ENCODE data around the gene LSAMP.

The LSAMP gene

DNA sequence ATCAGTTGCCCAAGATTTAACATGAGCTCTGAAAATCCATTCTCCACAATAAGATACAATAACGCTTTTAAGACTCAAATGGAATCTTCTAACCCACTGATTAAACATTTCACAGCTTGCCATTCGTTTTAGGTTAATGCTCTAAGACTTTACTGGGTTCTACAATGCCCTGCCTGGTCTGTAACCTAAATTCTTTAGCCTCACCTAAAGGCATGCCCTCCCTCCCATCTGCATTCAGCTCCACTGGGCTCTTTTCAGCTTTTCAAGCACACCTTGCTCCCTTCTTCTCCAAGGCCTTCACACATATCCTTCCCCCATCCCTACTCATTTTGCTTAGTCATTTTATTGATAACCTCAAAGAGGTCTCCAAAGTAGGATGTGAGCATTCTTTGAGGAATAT, 290.9 kb downstream of the LSAMP start:
- H3K4me3 ChIP-seq (ENCODE audit: control insufficient read depth, low read depth, low read length), result no peak overlapping the region
- TF ChIP-seq, protein P1, sequence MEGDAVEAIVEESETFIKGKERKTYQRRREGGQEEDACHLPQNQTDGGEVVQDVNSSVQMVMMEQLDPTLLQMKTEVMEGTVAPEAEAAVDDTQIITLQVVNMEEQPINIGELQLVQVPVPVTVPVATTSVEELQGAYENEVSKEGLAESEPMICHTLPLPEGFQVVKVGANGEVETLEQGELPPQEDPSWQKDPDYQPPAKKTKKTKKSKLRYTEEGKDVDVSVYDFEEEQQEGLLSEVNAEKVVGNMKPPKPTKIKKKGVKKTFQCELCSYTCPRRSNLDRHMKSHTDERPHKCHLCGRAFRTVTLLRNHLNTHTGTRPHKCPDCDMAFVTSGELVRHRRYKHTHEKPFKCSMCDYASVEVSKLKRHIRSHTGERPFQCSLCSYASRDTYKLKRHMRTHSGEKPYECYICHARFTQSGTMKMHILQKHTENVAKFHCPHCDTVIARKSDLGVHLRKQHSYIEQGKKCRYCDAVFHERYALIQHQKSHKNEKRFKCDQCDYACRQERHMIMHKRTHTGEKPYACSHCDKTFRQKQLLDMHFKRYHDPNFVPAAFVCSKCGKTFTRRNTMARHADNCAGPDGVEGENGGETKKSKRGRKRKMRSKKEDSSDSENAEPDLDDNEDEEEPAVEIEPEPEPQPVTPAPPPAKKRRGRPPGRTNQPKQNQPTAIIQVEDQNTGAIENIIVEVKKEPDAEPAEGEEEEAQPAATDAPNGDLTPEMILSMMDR (IDR thresholded peaks at IDR 0.05; ENCODE audit: control insufficient read depth, insufficient read depth, low read depth, low read length, missing control alignments), result no peak
- DNase-seq (ENCODE audit: low read depth), result no peak

DNA sequence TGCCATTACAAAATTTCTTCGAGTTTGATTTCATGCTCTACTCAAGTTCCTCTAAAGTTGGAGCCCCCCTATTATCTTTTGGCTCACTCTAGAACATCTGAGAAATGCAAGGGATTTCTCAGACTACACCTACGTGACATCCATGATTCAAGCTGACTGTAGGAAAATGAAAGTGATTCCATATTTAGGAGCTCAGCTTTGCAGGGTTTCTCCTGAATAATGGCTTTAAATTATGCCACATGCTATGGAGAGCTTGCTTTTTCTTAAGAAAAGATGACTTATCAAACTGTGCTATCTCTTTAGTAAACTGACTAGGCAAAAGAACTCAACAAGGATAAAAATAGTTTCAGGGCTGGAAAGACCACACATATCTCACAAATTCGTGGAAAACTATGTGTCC, 292.1 kb downstream of the LSAMP start:
- TF ChIP-seq, protein P1 (IDR thresholded peaks at IDR 0.05; ENCODE audit: control insufficient read depth, insufficient read depth, low read depth, low read length, missing control alignments), result no peak
- no peak overlapping the region for H3K4me3 ChIP-seq (ENCODE audit: control insufficient read depth, low read depth, low read length)
- DNase-seq (ENCODE audit: low read depth), result no peak

GRCh38 chr3:116150655-116151167, 294.6 kb downstream of the LSAMP start:
- TF ChIP-seq, protein P1 (IDR thresholded peaks at IDR 0.05; ENCODE audit: control insufficient read depth, insufficient read depth, low read depth, low read length, missing control alignments), result no peak
- H3K4me3 ChIP-seq (ENCODE audit: control insufficient read depth, low read depth, low read length), result no peak overlapping the region
- DNase-seq (ENCODE audit: low read depth), result no peak

DNA sequence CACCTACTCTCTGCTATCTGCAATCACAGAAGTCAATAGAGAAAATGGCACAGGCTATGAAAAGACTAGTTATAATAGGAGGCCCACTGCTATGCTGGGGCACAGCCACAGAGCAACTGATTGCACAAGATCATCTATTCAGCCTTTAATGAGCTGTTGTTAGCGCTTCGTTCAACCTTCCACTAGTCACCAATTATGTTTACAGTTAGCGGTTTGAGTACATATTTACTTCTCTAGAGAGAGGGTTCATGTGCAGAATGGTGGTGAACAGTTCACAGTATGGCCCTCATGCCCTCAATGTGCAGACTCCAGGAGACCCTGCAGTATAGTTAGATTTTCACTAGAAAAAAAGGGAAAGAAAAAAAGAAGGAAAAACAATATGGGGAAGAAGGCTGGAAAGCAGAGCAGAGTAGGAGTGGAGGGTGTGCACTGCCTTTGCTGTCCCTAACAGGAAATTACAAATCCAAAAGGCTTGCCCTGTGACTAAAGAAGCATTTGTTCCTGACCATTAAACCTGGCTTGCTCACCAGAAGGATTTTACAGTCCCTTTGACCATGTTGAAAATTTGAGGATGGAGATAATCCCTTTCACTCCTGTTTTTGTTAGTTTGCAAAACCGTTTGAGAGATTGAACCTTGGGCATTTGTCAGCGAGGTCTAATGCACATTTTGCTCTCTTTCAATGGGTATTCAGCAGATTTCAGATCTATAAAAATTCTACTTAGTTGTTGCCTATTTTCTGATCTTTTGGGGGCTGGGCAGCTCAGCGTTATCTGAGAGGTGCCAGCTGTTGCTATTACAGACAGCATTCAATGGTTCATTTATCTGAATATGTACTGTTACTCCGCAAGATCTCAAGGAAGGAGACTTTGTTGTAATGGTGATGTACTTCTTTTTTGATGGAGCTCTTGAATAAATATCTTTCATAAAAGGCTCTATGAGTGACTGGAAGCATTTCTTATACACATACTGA, 296.1 kb downstream of the LSAMP start:
- TF ChIP-seq, protein P1 (IDR thresholded peaks at IDR 0.05; ENCODE audit: control insufficient read depth, insufficient read depth, low read depth, low read length, missing control alignments), result no peak

GRCh38 chr3:116145613-116146012, 299.7 kb downstream of the LSAMP start:
- DNase-seq (ENCODE audit: low read depth), result no peak
- TF ChIP-seq, protein P1 (IDR thresholded peaks at IDR 0.05; ENCODE audit: control insufficient read depth, insufficient read depth, low read depth, low read length, missing control alignments), result no peak
- H3K4me3 ChIP-seq (ENCODE audit: control insufficient read depth, low read depth, low read length), result no peak overlapping the region

More for the DNA sequence above, 296.1 kb downstream of the LSAMP start:
- no peak for DNase-seq (ENCODE audit: low read depth)
- no peak overlapping the region for H3K4me3 ChIP-seq (ENCODE audit: control insufficient read depth, low read depth, low read length)

GRCh38 chr3:116141724-116142123, 303.6 kb downstream of the LSAMP start:
- no peak for DNase-seq (ENCODE audit: low read depth)
- no peak overlapping the region for H3K4me3 ChIP-seq (ENCODE audit: control insufficient read depth, low read depth, low read length)
- TF ChIP-seq, protein P1 (IDR thresholded peaks at IDR 0.05; ENCODE audit: control insufficient read depth, insufficient read depth, low read depth, low read length, missing control alignments), result no peak
